ENCODE measurements around the gene ZCRB1.

DNA sequence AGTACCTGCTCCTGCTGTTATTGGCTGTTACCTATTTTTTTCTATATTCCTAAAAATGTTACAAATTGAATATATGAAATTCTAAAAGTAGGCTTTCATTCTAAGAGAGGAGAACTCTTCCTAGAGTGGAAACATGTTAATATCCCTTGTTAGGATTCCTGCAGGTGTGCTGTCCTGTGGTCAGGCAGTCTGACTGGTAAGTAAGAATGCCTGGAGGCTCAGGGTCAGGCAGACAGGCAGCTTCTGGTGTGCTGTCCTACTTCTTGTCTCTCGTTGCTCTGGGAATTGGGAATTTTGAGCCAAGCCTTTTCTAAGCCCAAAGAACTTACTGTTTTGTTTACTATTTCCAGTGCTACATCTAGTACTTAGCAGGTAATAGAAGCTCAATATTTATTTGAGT lies 10.4 kb upstream of the ZCRB1 start:
- TF ChIP-seq GATA2 (IDR thresholded peaks at IDR 0.05; ENCODE audit: low read depth, low read length) (no peak), GATA3 (IDR thresholded peaks at IDR 0.05; ENCODE audit: low read depth, low read length) (no peak)

All from SH-SY5Y (cell line).